SK-N-SH (cell line): ENCODE measurements around the gene ERLIN1. TPM values are rescaled to one million over a fixed set of nuclear protein-coding genes. Genes with fewer than 3 reads are reported as not detected.
"Not testable (repeated sequence)": the region's sequence is repeated elsewhere in the genome, so short reads cannot be mapped to it uniquely, and the experiment has no call there.

Experiments
- CTCF ChIA-PET: fragments of 300-600, 350-600 bp; formaldehyde crosslinking; extraction: SDS; loops from one replicate; lab custom pipeline; 2021; lab: Yijun Ruan, JAX
- POLR2A ChIA-PET: fragments of 350-600 bp; sonication (Branson Sonifier 250); formaldehyde crosslinking; extraction: SDS; loops from one replicate; lab custom pipeline; 2020; ENCODE audit warnings: antibody characterized with exemption, inconsistent platforms; lab: Yijun Ruan, JAX
- DNase-seq: peaks from one replicate; pipeline ENCODE4 v3.0.0; 2012
- H2AFZ ChIP-seq: fragments of 200-600 bp; sonication (generic); 2 replicates; pipeline ENCODE4 v1.8.1; 2016; ENCODE audit warnings: antibody characterized with exemption, mild to moderate bottlenecking, low read depth
- H3F3A ChIP-seq: fragments of 200-600 bp; sonication (generic); replicated peaks from 2 replicates; pipeline ENCODE3; 2016; ENCODE audit warnings: antibody characterized with exemption, mild to moderate bottlenecking; ENCODE audit not compliant: insufficient read depth
- H3K27ac ChIP-seq, 2 experiments: fragments of 200-500 bp in 1 of 2; fragments of 200-600 bp in 1 of 2; sonication (Bioruptor generic) in 1 of 2; sonication (generic), shearing (Covaris generic) in 1 of 2; 2 replicates each; pipeline versions ENCODE4 v1.5.1 to v1.6.1; 2014 to 2016; ENCODE audit warnings: low read depth in 2 of 2, inconsistent platforms in 1 of 2, low read length in 1 of 2, mild to moderate bottlenecking in 1 of 2, mixed read lengths in 1 of 2
- H3K27me3 ChIP-seq: fragments of 200-600 bp; sonication (generic), shearing (Covaris generic); 2 replicates; pipeline ENCODE4 v1.6.1; 2016; ENCODE audit warnings: mixed run types; ENCODE audit not compliant: insufficient read depth
- H3K36me3 ChIP-seq, 2 experiments: fragments of 200-500 bp in 1 of 2; fragments of 200-600 bp in 1 of 2; sonication (Bioruptor generic) in 1 of 2; sonication (generic) in 1 of 2; replicated peaks in 1 of 2; 2 replicates each; pipeline versions ENCODE3 to v1.5.1; 2014 to 2016; ENCODE audit warnings: low read length in 1 of 2, mild to moderate bottlenecking in 1 of 2; ENCODE audit not compliant: insufficient read depth in 2 of 2, control insufficient read depth in 1 of 2
- H3K4me1 ChIP-seq, 2 experiments: fragments of 200-500 bp in 1 of 2; fragments of 200-600 bp in 1 of 2; sonication (Bioruptor generic) in 1 of 2; sonication (generic), shearing (Covaris generic) in 1 of 2; 2 replicates each; pipeline versions ENCODE4 v1.5.1 to v1.6.1; 2014 to 2016; ENCODE audit warnings: low read depth in 1 of 2, low read length in 1 of 2, mixed run types in 1 of 2; ENCODE audit not compliant: insufficient read depth in 2 of 2, control insufficient read depth in 1 of 2
- H3K4me2 ChIP-seq: fragments of 200-600 bp; sonication (generic), shearing (Covaris generic); 2 replicates; pipeline ENCODE4 v1.6.1; 2017; ENCODE audit warnings: mixed run types
- H3K4me3 ChIP-seq, 2 experiments: fragments of 200-500 bp in 1 of 2; fragments of 200-600 bp in 1 of 2; sonication (Bioruptor generic) in 1 of 2; sonication (generic), shearing (Covaris generic) in 1 of 2; 2 replicates each; pipeline versions ENCODE4 v1.5.1 to v1.8.1; 2014 to 2016; ENCODE audit warnings: low read depth in 2 of 2, inconsistent platforms in 1 of 2, low read length in 1 of 2, mild to moderate bottlenecking in 1 of 2, mixed read lengths in 1 of 2, moderate library complexity in 1 of 2
- H3K79me2 ChIP-seq: fragments of 200-600 bp; sonication (generic); 2 replicates; pipeline ENCODE4 v1.8.1; 2017; ENCODE audit warnings: mild to moderate bottlenecking; ENCODE audit not compliant: insufficient read depth
- H3K9ac ChIP-seq: fragments of 200-600 bp; sonication (generic); 2 replicates; pipeline ENCODE4 v1.6.1; 2017; ENCODE audit warnings: mixed run types
- H3K9me2 ChIP-seq: fragments of 200-600 bp; sonication (generic); 2 replicates; pipeline ENCODE4 v1.6.1; 2017; ENCODE audit warnings: mixed run types
- H3K9me3 ChIP-seq: fragments of 200-600 bp; sonication (generic); 2 replicates; pipeline ENCODE4 v1.6.1; 2017; ENCODE audit warnings: mixed run types, mild to moderate bottlenecking, moderate library complexity
- H4K20me1 ChIP-seq: fragments of 200-600 bp; sonication (generic); 2 replicates; pipeline ENCODE4 v1.6.1; 2017; ENCODE audit warnings: mild to moderate bottlenecking, mixed run types; ENCODE audit not compliant: insufficient read depth
- CHD2 ChIP-seq: fragments of 150-350 bp; IDR thresholded peaks from 2 replicates; pipeline ENCODE4 v1.6.1; 2018; ENCODE audit warnings: low read length; ENCODE audit not compliant: partially characterized antibody
- EZH2phosphoT487 ChIP-seq: fragments of 200-600 bp; sonication (generic); IDR thresholded peaks from 2 replicates; pipeline ENCODE4 v1.6.1; 2017; ENCODE audit warnings: low read depth, mixed run types, mild to moderate bottlenecking, antibody characterized with exemption, moderate library complexity, borderline replicate concordance
- FOSL2 ChIP-seq: IDR thresholded peaks from 2 replicates; pipeline ENCODE4 v1.4.0; 2012; ENCODE audit warnings: low read depth, mild to moderate bottlenecking, moderate library complexity, borderline replicate concordance
- JUND ChIP-seq: IDR thresholded peaks from 2 replicates; pipeline ENCODE4 v1.4.0; 2012
- MEF2A ChIP-seq: IDR thresholded peaks from 2 replicates; pipeline ENCODE4 v1.4.0; 2012; ENCODE audit warnings: low read depth, borderline replicate concordance
- MXI1 ChIP-seq: IDR thresholded peaks from 2 replicates; pipeline ENCODE4 v1.6.1; 2012; ENCODE audit warnings: mild to moderate bottlenecking, low read depth, low read length, improper control_type of control experiment
- NFIC ChIP-seq: IDR thresholded peaks from 2 replicates; pipeline ENCODE4 v1.4.0; 2012; ENCODE audit warnings: borderline replicate concordance
- NRF1 ChIP-seq: IDR thresholded peaks from 2 replicates; pipeline ENCODE4 v1.6.1; 2012; ENCODE audit warnings: low read depth, mild to moderate bottlenecking, low read length
- POLR2AphosphoS5 ChIP-seq: IDR thresholded peaks from 2 replicates; pipeline ENCODE4 v1.6.1; 2012; ENCODE audit warnings: low read depth, low read length
- RCOR1 ChIP-seq: fragments of 150-350 bp; IDR thresholded peaks from 2 replicates; pipeline ENCODE4 v1.6.1; 2017; ENCODE audit warnings: antibody characterized with exemption, low read length
- RFX5 ChIP-seq: IDR thresholded peaks from 2 replicates; pipeline ENCODE4 v1.6.1; 2012; ENCODE audit warnings: mild to moderate bottlenecking, improper control_type of control experiment, low read length
- TAF1 ChIP-seq: IDR thresholded peaks from 2 replicates; pipeline ENCODE4 v1.6.1; 2012; ENCODE audit warnings: low read depth, mild to moderate bottlenecking, low read length, moderate library complexity, borderline replicate concordance
- TCF12 ChIP-seq: IDR thresholded peaks from 2 replicates; pipeline ENCODE4 v1.4.0; 2012
- TEAD4 ChIP-seq: IDR thresholded peaks from 2 replicates; pipeline ENCODE4 v1.4.0; 2012; ENCODE audit warnings: mild to moderate bottlenecking, borderline replicate concordance; ENCODE audit not compliant: insufficient read depth
- YY1 ChIP-seq: IDR thresholded peaks from 2 replicates; pipeline ENCODE4 v1.4.0; 2012; ENCODE audit warnings: low read depth, mild to moderate bottlenecking
- ZBTB33 ChIP-seq: IDR thresholded peaks from 2 replicates; pipeline ENCODE4 v1.4.0; 2012; ENCODE audit warnings: low read depth, borderline replicate concordance
- WGBS: methylation state at CpG from one replicate; pipeline ENCODE4 v1.1.6; 2017; ENCODE audit warnings: low lambda C conversion rate; 5-methylcytosine and 5-hydroxymethylcytosine counted together
- polyA plus RNA-seq, 3 experiments: library from polyadenylated mRNA; depleted of rRNA; stranded (reverse); fragments of >200 nt; gene quantifications; 2 replicates each; pipeline ENCODE4 v1.2.3, GENCODE V29; 2012

Gene ERLIN1
- polyA plus RNA-seq, 1 of the 3 experiments (the other 2 are of a cell fraction) = 43.8 TPM

DNA sequence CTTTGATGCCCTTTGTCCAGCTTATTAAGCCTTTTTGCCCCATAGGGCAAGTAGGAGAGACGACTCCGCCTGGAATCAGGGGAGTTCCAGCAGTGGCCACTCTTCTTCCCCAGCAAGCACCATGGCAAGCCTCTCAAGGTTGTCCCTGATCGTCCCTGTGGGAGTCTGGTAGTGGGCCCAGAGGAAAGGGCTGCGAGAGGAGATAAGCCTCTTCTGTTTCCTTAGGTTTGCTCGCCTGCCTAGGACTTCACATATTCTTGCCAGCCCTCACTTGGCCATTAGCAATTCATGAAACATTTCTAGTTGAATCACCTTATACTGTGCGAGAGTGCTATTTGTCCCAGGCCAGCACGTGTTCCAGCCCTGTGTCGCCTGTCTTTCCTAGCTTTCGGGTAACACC, 56.4 kb downstream of the ERLIN1 start:
- Histone ChIP-seq H3K36me3 (no peaks in the 10 kb centered on the region), H3K4me2 (no peak overlapping the region), H4K20me1 (no peaks in the 10 kb centered on the region), H3K27ac (no peak overlapping the region), H3K4me3 (no peak overlapping the region), H3K79me2 (no peaks in the 10 kb centered on the region), H3K9ac (no peak overlapping the region), H3K9me2 (no peaks in the 10 kb centered on the region), H3K4me1 (no peaks in the 10 kb centered on the region), H3K9me3 (no peaks in the 10 kb centered on the region), H2AFZ (no peak overlapping the region), H3F3A (no peaks in the 10 kb centered on the region), H3K27me3 (no peaks in the 10 kb centered on the region; the same call in 1 of the 2 replicates)
- 88% methylated on average over 8 of the region's 9 CpGs for WGBS
- TF ChIP-seq ZBTB33 (no peak), NRF1 (no peak), EZH2phosphoT487 (no peak), MXI1 (no peak), MEF2A (no peak), JUND (no peak), CHD2 (no peak), RFX5 (no peak), TAF1 (no peak), YY1 (no peak), NFIC (no peak), RCOR1 (no peak), POLR2AphosphoS5 (no peak), FOSL2 (no peak), TEAD4 (no peak)
- POLR2A ChIA-PET = no interaction called here
- no peak for DNase-seq
- CTCF ChIA-PET = interaction anchor here (1.0 kb wide), 1 partner anchor 120 kb away, joined by 3 read pairs; the partner anchor contains the start of gene DNMBP

GRCh38 chr10:100128951-100129350, 56.9 kb downstream of the ERLIN1 start:
- POLR2A ChIA-PET = no interaction called here
- CTCF ChIA-PET = interaction anchor here (1.0 kb wide), 1 partner anchor 120 kb away, joined by 3 read pairs; the partner anchor contains the start of gene DNMBP

DNA sequence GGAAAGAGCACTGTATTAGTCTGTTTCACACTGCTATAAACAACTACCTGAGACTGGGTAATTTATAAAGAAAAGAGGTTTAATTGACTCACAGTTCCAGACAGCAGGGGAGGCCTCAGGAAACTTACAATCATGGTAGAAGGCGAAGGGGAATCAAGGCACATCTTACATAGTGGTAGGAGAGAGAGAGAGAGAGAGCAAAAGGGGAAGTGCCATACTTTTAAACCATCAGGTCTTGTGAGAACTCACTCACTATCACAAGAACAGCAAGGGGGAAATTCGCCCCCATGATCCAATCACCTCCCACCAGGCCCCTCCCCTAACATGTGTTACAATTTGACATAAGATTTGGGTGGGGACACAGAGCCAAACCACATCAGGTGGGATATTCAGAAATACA, 60.5 kb downstream of the ERLIN1 start:
- H3K4me1 ChIP-seq, H3K36me3 ChIP-seq, H2AFZ ChIP-seq, H3K9me3 ChIP-seq, H3K27me3 ChIP-seq, H3K79me2 ChIP-seq, H3K4me2 ChIP-seq, POLR2A ChIA-PET, H3K9me2 ChIP-seq, H3K4me3 ChIP-seq, H3F3A ChIP-seq, CTCF ChIA-PET, H3K9ac ChIP-seq, H4K20me1 ChIP-seq, DNase-seq, H3K27ac ChIP-seq: not testable (repeated sequence)
- WGBS = 53% methylated on average over 2 of the region's 2 CpGs

More at GRCh38 chr10:100128951-100129350, 56.9 kb downstream of the ERLIN1 start:
- Histone ChIP-seq H4K20me1 (no peaks in the 10 kb centered on the region), H3K79me2 (no peaks in the 10 kb centered on the region), H3K36me3 (no peaks in the 10 kb centered on the region), H3K4me2 (no peak overlapping the region), H3K9ac (no peak overlapping the region), H3K4me1 (no peaks in the 10 kb centered on the region), H3K27me3 (no peaks in the 10 kb centered on the region; the same call in 1 of the 2 replicates), H3F3A (no peaks in the 10 kb centered on the region), H3K9me2 (no peaks in the 10 kb centered on the region), H3K27ac (no peak overlapping the region), H2AFZ (no peak overlapping the region), H3K9me3 (no peaks in the 10 kb centered on the region), H3K4me3 (no peak overlapping the region)
- no peak for DNase-seq
- 71% methylated on average over 8 of the region's 8 CpGs for WGBS
- TF ChIP-seq TCF12 (no peak), TEAD4 (no peak), RCOR1 (no peak)
